Activated CD4-positive, CD25-positive, alpha-beta regulatory T cell treated with anti-CD3 and anti-CD28 coated beads, Interleukin-2, amount 50 U/mL, for 16 hours (primary cell): ENCODE measurements around the gene ZBED1.
"Not testable (repeated sequence)": the region's sequence is repeated elsewhere in the genome, so short reads cannot be mapped to it uniquely, and the experiment has no call there.

Experiments used
- DNase-seq: peaks from one replicate; pipeline ENCODE4 v3.0.0-alpha.2; 2020; ENCODE audit warnings: low read depth, low spot score

The ZBED1 gene

GRCh38 chrX:2457289-2458133 is 43.3 kb downstream of the ZBED1 start:
- no peak for DNase-seq

- not testable (repeated sequence) for DNase-seq
Observed at GRCh38 chrX:2456091-2456490, 44.7 kb downstream of the ZBED1 start.

DNA sequence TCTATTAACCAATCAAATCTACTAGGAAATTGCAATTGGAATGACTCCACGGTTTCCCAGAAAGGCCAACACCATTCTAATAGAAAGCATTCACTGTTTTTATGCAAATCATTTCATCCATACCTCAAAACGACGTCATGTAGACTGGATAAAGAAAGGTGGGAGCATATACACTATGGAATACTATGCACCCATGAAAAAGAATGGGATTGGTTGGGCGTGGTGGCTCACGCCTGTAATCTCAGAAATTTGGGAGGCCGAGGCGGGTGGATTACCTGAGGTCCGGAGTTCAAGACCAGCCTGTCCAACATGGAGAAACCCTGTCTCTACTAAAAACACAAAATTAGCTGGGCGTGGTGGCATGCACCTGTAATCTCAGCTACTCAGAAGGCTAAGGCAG is 46.2 kb downstream of the ZBED1 start:
- DNase-seq: not testable (repeated sequence)

- no peak for DNase-seq
Observed at GRCh38 chrX:2452799-2453198, 48.0 kb downstream of the ZBED1 start.

- no peak for DNase-seq
Observed at GRCh38 chrX:2452317-2452784, 48.4 kb downstream of the ZBED1 start.

GRCh38 chrX:2451501-2452316 is 49.1 kb downstream of the ZBED1 start:
- no peak for DNase-seq

DNA sequence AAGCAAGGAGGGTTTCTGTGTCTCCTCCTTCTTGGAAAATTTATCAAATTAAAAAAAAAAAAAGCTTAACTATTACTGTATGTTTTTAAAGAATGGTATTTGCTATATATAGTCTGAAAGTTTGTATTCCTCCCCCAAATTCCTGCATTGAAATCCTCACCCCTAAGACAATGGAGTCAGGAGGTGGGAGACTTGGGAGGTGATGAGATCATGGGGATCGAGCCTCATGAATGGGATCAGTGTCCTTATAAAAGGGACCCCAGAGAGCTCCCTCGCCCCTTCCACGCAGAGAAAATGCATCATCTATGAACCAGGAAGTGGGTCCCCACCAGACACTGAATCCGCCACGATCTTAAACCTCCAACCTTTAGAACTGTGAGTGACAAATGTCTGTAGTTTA is 50.1 kb downstream of the ZBED1 start:
- no peak for DNase-seq

GRCh38 chrX:2449135-2449886 is 51.5 kb downstream of the ZBED1 start:
- DNase-seq: no peak

DNA sequence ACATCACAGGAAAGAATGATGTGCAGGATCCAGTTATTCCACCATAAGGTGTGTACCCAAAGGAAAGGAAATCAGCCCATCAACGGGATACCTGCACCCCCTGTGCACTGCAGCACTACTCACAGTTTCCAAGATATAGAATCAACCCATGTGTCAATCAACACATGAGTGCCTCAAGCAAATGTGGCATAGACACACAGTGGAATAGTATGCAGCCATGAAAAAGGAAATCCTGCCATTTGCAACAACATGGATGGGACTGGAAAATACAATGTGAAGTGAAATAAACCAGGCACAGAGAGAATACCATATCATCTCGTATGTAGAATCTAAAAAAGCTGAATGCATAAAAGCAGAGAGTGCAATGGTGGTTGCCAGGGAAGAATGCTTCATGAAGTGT is 53.3 kb downstream of the ZBED1 start:
- no peak for DNase-seq

- DNase-seq: no peak
Observed at GRCh38 chrX:2446815-2447214, 54.0 kb downstream of the ZBED1 start.

GRCh38 chrX:2445662-2446623 is 54.8 kb downstream of the ZBED1 start:
- no peak for DNase-seq

- DNase-seq: no peak
Observed at GRCh38 chrX:2442694-2443093, 58.1 kb downstream of the ZBED1 start.

DNA sequence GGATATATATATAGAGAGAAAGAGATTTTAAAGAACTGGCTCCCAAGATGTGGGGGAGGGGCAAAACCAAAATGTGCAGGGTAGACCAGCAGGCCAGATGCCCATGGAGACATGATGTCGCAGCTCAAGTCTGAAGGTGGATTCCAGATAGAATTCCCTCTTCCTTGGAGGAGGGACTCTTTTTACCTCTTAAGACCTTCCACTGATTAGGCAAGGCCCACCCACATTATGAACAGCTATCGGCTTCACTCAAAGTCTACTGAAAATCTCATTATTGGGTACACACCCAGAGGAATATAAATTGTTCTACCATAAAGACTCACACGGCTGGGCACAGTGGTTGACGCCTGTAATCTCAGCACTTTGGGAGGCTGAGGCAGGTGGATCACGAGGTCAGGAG is 59.3 kb downstream of the ZBED1 start:
- no peak for DNase-seq

DNA sequence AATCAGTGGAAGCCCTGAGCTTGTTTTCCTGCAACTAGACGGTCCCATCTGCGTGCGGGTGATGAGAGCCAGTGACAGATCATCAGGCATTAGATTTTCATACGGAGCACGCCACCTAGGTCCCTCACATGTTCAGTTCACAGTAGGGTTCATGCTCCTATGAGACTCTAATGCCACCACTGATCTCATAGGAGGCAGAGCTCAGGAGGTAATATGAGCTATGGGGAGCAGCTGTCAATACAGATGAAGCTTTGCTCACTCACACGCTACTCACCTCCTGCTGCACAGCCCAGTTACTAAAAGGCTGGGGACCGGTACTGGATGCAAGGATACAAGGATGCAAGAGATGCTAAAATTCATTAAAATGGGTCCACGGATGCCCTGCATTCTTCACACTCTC is 61.2 kb downstream of the ZBED1 start:
- no peak for DNase-seq
